ENCODE data around the gene PARD3.

GRCh38 chr10:34854147-34854601, 39.1 kb upstream of the PARD3 start:
- TF ChIP-seq CTCF (IDR thresholded peaks at IDR 0.05) (no peak), POLR2AphosphoS5 (IDR thresholded peaks at IDR 0.05) (no peak)
